GM12865 (cell line): ENCODE data around the gene CYP4F2.
"Not testable (repeated sequence)": the region's sequence is repeated elsewhere in the genome, so short reads cannot be mapped to it uniquely, and the experiment has no call there.

Source experiments
- DNase-seq: peaks from one replicate; pipeline ENCODE4 v3.0.0; 2010; ENCODE audit warnings: low read depth
- H3K4me3 ChIP-seq: 2 replicates; pipeline ENCODE4 v1.5.1; 2011; ENCODE audit warnings: mild to moderate bottlenecking, low read depth, low read length, control low read depth
- CTCF ChIP-seq: IDR thresholded peaks from 2 replicates; pipeline ENCODE4 v1.5.1; 2011; ENCODE audit warnings: low read length, control low read depth, low read depth, inconsistent platforms; ENCODE audit not compliant: insufficient read depth; ENCODE audit errors: missing control alignments

Gene CYP4F2

GRCh38 chr19:15892012-15892411 is 5.9 kb downstream of the CYP4F2 start:
- TF ChIP-seq CTCF: no peak
- H3K4me3 ChIP-seq: no peak overlapping the region
- no peak for DNase-seq

GRCh38 chr19:15891434-15891833 is 6.4 kb downstream of the CYP4F2 start:
- DNase-seq: no peak
- H3K4me3 ChIP-seq: no peak overlapping the region
- TF ChIP-seq CTCF: no peak

- H3K4me3 ChIP-seq, DNase-seq: not testable (repeated sequence)
These were observed 8.5 kb downstream of the CYP4F2 start for GRCh38 chr19:15889339-15889738.

GRCh38 chr19:15885919-15886318 is 12.0 kb downstream of the CYP4F2 start:
- no peak for TF ChIP-seq CTCF

GRCh38 chr19:15885167-15885566 is 12.7 kb downstream of the CYP4F2 start:
- TF ChIP-seq CTCF: no peak
- DNase-seq: no peak

More at GRCh38 chr19:15885919-15886318, 12.0 kb downstream of the CYP4F2 start:
- H3K4me3 ChIP-seq: no peak overlapping the region
- DNase-seq: no peak

GRCh38 chr19:15883329-15883728 is 14.5 kb downstream of the CYP4F2 start:
- DNase-seq: not testable (repeated sequence)

More at GRCh38 chr19:15885167-15885566, 12.7 kb downstream of the CYP4F2 start:
- H3K4me3 ChIP-seq: no peak overlapping the region

GRCh38 chr19:15874821-15875474 is 22.9 kb downstream of the CYP4F2 start:
- H3K4me3 ChIP-seq: no peak overlapping the region
- no peak for TF ChIP-seq CTCF
- no peak for DNase-seq

More at GRCh38 chr19:15883329-15883728, 14.5 kb downstream of the CYP4F2 start:
- not testable (repeated sequence) for H3K4me3 ChIP-seq

- not testable (repeated sequence) for DNase-seq, H3K4me3 ChIP-seq
These were observed 24.1 kb downstream of the CYP4F2 start for GRCh38 chr19:15873771-15874170.
